ENCODE measurements around the gene OPN4. TPM values are rescaled to one million over a fixed set of nuclear protein-coding genes. Genes with fewer than 3 reads are reported as not detected.

The OPN4 gene
- total and polyA plus RNA-seq, 2 of the 13 experiments (the other 11 are each of a cell fraction or from before 2014, with no cell fraction given), result not detected

DNA sequence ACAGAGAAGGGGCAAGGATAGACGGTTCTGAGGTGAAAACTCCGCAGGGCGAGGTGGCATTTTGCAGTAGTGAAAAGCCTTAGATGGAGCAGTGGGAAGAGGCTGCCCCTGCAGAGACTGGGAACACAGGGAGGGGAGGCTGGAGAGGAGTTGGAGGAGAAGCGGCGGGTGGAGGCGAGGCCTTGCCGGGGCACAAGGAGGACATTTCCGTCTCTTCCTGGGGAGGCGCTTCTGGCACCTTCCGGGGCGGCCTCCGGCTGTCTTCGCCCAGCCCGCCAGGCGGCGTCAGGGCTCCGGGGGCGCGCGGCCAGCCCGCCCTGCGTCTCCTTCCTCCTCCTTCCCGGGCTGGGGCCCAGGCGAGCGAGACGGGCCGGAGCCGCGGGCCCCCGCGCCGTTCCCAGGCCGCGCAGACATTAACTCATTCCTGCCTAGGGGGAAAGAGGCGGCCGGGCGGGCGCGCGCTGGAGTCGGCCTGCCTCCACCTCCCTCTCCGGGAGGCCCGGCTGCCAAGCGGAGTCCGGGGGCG lies 56.7 kb downstream of the OPN4 start (continued):
- TF ChIP-seq, protein P1, sequence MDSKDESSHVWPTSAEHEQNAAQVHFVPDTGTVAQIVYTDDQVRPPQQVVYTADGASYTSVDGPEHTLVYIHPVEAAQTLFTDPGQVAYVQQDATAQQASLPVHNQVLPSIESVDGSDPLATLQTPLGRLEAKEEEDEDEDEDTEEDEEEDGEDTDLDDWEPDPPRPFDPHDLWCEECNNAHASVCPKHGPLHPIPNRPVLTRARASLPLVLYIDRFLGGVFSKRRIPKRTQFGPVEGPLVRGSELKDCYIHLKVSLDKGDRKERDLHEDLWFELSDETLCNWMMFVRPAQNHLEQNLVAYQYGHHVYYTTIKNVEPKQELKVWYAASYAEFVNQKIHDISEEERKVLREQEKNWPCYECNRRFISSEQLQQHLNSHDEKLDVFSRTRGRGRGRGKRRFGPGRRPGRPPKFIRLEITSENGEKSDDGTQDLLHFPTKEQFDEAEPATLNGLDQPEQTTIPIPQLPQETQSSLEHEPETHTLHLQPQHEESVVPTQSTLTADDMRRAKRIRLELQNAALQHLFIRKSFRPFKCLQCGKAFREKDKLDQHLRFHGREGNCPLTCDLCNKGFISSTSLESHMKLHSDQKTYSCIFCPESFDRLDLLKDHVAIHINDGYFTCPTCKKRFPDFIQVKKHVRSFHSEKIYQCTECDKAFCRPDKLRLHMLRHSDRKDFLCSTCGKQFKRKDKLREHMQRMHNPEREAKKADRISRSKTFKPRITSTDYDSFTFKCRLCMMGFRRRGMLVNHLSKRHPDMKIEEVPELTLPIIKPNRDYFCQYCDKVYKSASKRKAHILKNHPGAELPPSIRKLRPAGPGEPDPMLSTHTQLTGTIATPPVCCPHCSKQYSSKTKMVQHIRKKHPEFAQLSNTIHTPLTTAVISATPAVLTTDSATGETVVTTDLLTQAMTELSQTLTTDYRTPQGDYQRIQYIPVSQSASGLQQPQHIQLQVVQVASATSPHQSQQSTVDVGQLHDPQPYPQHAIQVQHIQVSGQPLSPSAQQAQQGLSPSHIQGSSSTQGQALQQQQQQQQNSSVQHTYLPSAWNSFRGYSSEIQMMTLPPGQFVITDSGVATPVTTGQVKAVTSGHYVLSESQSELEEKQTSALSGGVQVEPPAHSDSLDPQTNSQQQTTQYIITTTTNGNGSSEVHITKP (CRISPR knock-in tag; IDR thresholded peaks at IDR 0.05; ENCODE audit: low read depth), result no peak
- no peak for TF ChIP-seq SP140L (CRISPR knock-in tag; IDR thresholded peaks at IDR 0.05; ENCODE audit: borderline replicate concordance)
- no peak for TF ChIP-seq KDM6A (CRISPR knock-in tag; IDR thresholded peaks at IDR 0.05; ENCODE audit: low read depth)
- TF ChIP-seq ZNF430 (CRISPR knock-in tag; IDR thresholded peaks at IDR 0.05), result no peak; the same call in 1 of the 2 replicates
- TF ChIP-seq ZSCAN20 (CRISPR knock-in tag; IDR thresholded peaks at IDR 0.05; ENCODE audit: borderline replicate concordance), result peak; percentile 76
- TF ChIP-seq, protein P2, sequence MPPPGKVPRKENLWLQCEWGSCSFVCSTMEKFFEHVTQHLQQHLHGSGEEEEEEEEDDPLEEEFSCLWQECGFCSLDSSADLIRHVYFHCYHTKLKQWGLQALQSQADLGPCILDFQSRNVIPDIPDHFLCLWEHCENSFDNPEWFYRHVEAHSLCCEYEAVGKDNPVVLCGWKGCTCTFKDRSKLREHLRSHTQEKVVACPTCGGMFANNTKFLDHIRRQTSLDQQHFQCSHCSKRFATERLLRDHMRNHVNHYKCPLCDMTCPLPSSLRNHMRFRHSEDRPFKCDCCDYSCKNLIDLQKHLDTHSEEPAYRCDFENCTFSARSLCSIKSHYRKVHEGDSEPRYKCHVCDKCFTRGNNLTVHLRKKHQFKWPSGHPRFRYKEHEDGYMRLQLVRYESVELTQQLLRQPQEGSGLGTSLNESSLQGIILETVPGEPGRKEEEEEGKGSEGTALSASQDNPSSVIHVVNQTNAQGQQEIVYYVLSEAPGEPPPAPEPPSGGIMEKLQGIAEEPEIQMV (CRISPR knock-in tag; IDR thresholded peaks at IDR 0.05; ENCODE audit: low read depth), result no peak
- TF ChIP-seq, protein P3, sequence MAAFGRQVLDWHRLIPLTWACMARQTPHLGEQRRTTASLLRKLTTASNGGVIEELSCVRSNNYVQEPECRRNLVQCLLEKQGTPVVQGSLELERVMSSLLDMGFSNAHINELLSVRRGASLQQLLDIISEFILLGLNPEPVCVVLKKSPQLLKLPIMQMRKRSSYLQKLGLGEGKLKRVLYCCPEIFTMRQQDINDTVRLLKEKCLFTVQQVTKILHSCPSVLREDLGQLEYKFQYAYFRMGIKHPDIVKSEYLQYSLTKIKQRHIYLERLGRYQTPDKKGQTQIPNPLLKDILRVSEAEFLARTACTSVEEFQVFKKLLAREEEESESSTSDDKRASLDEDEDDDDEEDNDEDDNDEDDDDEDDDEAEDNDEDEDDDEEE (CRISPR knock-in tag; IDR thresholded peaks at IDR 0.05), result no peak
- TF ChIP-seq, protein P4, sequence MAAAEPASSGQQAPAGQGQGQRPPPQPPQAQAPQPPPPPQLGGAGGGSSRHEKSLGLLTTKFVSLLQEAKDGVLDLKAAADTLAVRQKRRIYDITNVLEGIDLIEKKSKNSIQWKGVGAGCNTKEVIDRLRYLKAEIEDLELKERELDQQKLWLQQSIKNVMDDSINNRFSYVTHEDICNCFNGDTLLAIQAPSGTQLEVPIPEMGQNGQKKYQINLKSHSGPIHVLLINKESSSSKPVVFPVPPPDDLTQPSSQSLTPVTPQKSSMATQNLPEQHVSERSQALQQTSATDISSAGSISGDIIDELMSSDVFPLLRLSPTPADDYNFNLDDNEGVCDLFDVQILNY (CRISPR knock-in tag; conservative IDR thresholded peaks at IDR 0.05), result no peak
- no peak for TF ChIP-seq ZNF234 (CRISPR knock-in tag; conservative IDR thresholded peaks at IDR 0.05)
- TF ChIP-seq ZNF33A (CRISPR knock-in tag; IDR thresholded peaks at IDR 0.05; ENCODE audit: borderline replicate concordance), result no peak
- no peak for TF ChIP-seq CHCHD3 (CRISPR knock-in tag; IDR thresholded peaks at IDR 0.05)
- peak; percentile 29; the same call in 1 of the 2 replicates for TF ChIP-seq SRY (CRISPR knock-in tag; IDR thresholded peaks at IDR 0.05)
- TF ChIP-seq, protein P5, sequence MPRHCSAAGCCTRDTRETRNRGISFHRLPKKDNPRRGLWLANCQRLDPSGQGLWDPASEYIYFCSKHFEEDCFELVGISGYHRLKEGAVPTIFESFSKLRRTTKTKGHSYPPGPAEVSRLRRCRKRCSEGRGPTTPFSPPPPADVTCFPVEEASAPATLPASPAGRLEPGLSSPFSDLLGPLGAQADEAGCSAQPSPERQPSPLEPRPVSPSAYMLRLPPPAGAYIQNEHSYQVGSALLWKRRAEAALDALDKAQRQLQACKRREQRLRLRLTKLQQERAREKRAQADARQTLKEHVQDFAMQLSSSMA (CRISPR knock-in tag; IDR thresholded peaks at IDR 0.05), result no peak
- no peak for TF ChIP-seq ZNF335 (CRISPR knock-in tag; IDR thresholded peaks at IDR 0.05)
- no peak for TF ChIP-seq ZNF598 (CRISPR knock-in tag; IDR thresholded peaks at IDR 0.05; ENCODE audit: borderline replicate concordance)
- TF ChIP-seq, protein P6, sequence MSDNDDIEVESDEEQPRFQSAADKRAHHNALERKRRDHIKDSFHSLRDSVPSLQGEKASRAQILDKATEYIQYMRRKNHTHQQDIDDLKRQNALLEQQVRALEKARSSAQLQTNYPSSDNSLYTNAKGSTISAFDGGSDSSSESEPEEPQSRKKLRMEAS (IDR thresholded peaks at IDR 0.05), result peak; percentile 60
- peak; percentile 74; the same call in 1 of the 2 replicates for TF ChIP-seq ETV5 (CRISPR knock-in tag; IDR thresholded peaks at IDR 0.05; ENCODE audit: borderline replicate concordance)
- TF ChIP-seq SAP130 (CRISPR knock-in tag; IDR thresholded peaks at IDR 0.05; ENCODE audit: low read depth), result peak; percentile 58; the same call in 1 of the 2 replicates
- TF ChIP-seq MEIS2 (CRISPR knock-in tag; IDR thresholded peaks at IDR 0.05), result no peak; the same call in 1 of the 2 replicates
- no peak for TF ChIP-seq ATAD3A (CRISPR knock-in tag; IDR thresholded peaks at IDR 0.05)
- no peak for TF ChIP-seq ZNF816 (CRISPR knock-in tag; IDR thresholded peaks at IDR 0.05; ENCODE audit: borderline replicate concordance)
- TF ChIP-seq ZNF557 (CRISPR knock-in tag; IDR thresholded peaks at IDR 0.05), result no peak
- TF ChIP-seq FOXA3 (CRISPR knock-in tag; IDR thresholded peaks at IDR 0.05), result peak; percentile 44; the same call in 1 of the 2 replicates
